Measurements from ENCODE around the gene ZNF438.

GRCh38 chr10:30822693-30823465, 208.8 kb downstream of the ZNF438 start:
- no peak for TF ChIP-seq REST (IDR thresholded peaks at IDR 0.05; ENCODE audit: insufficient read depth in 1 of 2, low read depth in 2 of 2, low read length in 2 of 2)
- no peak for TF ChIP-seq TAF1 (IDR thresholded peaks at IDR 0.05; ENCODE audit: borderline replicate concordance, insufficient read depth, low read length)
